Right lobe of liver (tissue), 4 donors: Measurements from ENCODE around the gene YBX2.

Source experiments
- CTCF ChIP-seq, 4 donors: fragments of 200-600 bp in 3 of 4; fragments of 450-650 bp in 1 of 4; IDR thresholded peaks; one replicate each; pipeline versions ENCODE4 v1.5.1 to v1.8.0; 2016 to 2022; ENCODE audit warnings: antibody characterized with exemption in 4 of 4, mild to moderate bottlenecking in 2 of 4
- POLR2A ChIP-seq: fragments of 450-650 bp; IDR thresholded peaks from one replicate; pipeline ENCODE4 v1.6.1; 2017; ENCODE audit warnings: antibody characterized with exemption, mild to moderate bottlenecking
- donor health status: DM: no; HTN: no; CAD: no.
- donor health status: DM: no; HTN: no; CAD: no.
- donor health status: DM: no; HTN: yes; CAD: no.

- no peak for TF ChIP-seq CTCF (IDR thresholded peaks at IDR 0.05)
- TF ChIP-seq POLR2A = no peak
Measured at GRCh38 chr17:7284911-7285310, 9.5 kb downstream of the YBX2 start.
